ENCODE results near the gene LRP1-AS.

The LRP1-AS gene

DNA sequence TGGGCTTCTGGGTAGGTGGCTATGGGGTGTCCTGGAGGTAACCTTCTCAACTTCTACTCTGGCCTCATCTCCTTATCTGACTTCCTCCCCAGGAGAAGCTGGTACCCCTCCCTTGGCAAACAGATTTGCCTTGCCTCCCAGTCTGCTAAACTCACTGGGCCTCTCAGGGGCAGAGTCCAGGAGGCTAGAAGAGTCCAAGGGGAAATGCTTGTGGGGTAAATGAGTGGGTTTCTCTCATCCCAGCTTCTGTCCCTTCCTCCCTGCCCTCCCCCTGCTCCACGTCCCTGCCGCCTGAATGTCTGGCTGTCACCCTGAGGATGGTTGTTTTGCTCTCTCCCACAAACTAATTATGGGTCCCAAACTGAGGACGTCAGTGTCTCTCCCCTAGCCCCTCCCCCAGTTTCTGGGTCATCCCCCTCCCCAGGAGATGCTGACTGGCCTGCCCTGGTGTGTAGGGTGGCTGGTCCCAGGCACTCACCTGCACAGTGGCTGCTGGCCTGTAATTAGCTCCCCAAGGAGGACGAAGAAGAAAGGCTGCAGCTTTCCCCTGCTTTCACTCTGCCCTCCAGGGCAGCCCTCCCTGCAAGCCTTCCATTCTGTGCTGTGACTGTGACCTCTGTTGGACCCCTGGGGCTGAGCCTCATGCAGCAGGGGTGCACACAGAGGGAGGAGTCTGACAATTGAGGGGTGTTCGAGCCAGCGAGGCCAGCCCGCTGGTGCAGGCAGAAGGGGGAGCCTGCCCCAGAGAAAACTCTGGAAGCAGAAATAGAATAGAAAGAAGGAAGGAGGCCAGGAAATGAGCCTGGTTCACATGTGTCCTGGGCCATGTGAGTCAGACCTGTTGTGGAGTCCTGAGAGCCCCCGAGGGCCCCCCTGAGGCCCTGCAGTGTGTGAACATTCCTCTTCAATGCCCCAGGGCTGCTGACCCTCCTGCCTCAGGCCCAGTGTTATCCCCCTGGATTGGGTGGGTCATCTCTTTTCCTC, at the start of gene LRP1-AS:
Gene LRP1-AS, minus strand, starts transcription at position 659 of the 984 bp plus-strand sequence.
- no peak for DNase-seq

DNA sequence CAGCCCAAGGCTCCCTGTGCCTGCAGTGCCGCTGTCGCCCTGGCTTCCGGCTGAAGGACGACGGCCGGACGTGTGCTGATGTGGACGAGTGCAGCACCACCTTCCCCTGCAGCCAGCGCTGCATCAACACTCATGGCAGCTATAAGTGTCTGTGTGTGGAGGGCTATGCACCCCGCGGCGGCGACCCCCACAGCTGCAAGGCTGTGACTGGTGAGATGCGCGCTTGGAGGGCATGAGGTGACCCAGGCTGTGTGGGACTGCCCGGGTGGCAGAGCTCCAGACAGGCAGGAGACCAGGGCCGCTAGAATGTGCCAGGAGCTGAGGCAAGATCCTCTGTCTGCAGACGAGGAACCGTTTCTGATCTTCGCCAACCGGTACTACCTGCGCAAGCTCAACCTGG, 49.5 kb upstream of the LRP1-AS start:
- no peak for DNase-seq

GRCh38 chr12:57196439-57196838, 49.0 kb upstream of the LRP1-AS start:
- DNase-seq, result no peak

GRCh38 chr12:57195611-57196371, 48.4 kb upstream of the LRP1-AS start:
- DNase-seq, result peak in 1 of 2 experiments; percentile 43

DNA sequence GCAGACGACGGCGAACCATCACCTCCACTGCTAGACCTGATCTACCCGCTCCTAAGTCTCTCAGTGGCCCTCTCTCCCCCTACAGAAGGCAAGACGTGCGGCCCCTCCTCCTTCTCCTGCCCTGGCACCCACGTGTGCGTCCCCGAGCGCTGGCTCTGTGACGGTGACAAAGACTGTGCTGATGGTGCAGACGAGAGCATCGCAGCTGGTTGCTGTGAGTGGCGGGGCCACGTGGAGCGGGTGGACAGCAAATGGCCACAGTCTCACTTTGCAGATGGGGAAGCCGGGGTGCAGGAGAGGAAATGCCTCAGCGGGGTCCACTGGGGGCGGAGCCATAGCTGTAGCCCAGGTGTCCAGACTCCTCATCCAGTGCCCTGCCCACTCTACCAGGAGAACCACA, 47.8 kb upstream of the LRP1-AS start:
- no peak for DNase-seq

- no peak for DNase-seq
These were observed 46.8 kb upstream of the LRP1-AS start for GRCh38 chr12:57194253-57194652.

GRCh38 chr12:57193706-57194245, 46.4 kb upstream of the LRP1-AS start:
- DNase-seq, result no peak

GRCh38 chr12:57192920-57193319, 45.5 kb upstream of the LRP1-AS start:
- no peak for DNase-seq

DNA sequence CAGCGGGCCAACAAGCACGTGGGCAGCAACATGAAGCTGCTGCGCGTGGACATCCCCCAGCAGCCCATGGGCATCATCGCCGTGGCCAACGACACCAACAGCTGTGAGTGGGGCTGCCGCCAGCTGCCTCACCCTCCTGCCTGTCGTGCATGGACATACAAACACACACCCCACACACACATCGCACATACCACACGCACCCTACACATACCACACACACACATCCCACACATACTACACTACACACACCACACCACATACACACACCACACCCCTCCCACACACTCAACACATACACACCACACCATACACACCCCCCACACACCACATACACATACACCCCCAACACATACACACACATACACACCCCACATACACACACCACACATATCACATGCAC, 44.0 kb upstream of the LRP1-AS start:
- DNase-seq, result no peak

- DNase-seq, result no peak
These were observed 43.4 kb upstream of the LRP1-AS start for GRCh38 chr12:57190821-57191220.

DNA sequence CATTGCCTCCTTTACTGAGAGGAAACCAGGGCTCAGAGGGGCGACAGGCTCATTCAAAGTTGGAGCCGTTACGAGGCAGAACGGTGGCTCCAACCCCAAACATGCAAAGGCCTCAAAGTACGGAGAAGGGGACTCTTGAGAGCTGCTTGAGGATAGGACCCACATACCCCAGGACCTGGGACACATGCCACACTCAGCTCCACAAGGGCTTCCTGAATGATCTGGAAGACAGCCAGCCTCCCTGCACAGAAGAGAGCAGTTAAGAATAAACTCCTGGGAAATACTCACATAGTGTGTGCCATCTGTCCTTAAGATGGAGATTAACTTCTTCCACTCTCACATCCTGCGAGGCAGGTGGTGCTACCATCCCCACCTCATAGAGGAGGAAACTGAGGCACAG, 42.6 kb upstream of the LRP1-AS start:
- peak; percentile 49 to 60 for DNase-seq

- DNase-seq, result no peak
These were observed 40.6 kb upstream of the LRP1-AS start for GRCh38 chr12:57188090-57188425.

- no peak for DNase-seq
These were observed 40.0 kb upstream of the LRP1-AS start for GRCh38 chr12:57187222-57188089.

DNA sequence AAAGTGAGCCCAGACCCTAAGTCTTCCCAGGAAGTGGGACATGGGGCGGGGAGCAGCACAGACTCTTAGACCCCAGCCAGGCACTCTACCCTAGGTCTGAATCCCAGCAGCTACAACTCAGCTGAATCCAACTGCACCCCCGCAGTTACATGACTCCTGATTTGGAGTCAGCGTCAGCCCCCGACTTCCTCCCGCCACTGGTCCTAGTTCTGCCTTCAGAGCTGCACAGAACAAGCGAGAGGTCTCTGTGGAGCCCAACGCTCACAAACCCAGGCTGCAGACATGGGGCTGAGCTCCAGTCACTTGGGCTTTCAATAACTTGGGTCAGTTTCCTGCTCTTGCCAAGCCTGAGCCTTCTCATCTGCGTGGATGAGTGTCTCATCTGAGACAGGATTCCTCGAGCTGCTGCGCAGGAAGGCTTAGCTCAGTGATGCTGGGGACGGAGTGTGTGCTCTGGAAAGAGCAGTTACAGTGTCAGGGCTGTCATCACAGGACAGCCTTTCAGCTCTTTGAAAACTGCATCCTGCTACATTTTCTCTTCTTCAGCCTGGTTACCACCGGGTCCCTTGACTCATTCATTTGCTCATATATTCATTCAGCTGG, 38.6 kb upstream of the LRP1-AS start:
- DNase-seq, result no peak

DNA sequence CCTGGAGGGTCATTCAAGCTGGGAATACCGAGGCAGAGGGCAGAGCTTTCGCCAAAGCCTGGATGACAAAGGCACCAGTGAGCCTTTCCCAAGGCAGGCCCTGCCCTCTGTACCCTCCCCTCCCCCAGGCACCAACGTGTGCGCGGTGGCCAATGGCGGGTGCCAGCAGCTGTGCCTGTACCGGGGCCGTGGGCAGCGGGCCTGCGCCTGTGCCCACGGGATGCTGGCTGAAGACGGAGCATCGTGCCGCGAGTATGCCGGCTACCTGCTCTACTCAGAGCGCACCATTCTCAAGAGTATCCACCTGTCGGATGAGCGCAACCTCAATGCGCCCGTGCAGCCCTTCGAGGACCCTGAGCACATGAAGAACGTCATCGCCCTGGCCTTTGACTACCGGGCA, 38.0 kb upstream of the LRP1-AS start:
- DNase-seq, result no peak

DNA sequence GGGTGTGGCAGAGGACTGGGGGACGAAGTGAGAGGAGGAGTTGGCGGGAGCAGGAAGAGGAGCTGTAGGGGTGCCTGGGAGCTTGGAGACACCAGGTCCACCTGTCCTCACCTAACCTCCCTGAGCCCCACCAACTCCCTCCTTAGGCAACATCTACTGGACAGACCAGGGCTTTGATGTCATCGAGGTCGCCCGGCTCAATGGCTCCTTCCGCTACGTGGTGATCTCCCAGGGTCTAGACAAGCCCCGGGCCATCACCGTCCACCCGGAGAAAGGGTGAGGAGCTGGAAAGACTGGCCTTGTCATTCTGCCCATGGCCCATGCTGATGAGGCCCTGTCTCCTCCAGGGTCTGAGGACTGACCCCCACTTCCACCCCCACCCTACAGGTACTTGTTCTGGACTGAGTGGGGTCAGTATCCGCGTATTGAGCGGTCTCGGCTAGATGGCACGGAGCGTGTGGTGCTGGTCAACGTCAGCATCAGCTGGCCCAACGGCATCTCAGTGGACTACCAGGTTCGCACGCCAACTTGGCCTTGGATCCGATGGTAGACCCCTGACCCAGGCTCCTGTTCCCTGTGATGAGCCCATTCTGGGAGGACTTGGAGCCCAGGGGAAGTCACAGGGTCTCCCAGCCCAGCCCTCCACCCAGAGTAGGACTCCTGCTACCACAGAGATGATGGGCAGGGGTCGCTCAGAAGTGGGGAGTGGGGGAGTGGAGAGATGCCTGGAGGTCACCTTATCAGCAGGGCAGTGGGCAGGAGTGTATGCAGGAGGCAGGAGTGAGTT, 36.7 kb upstream of the LRP1-AS start:
- DNase-seq, result no peak

DNA sequence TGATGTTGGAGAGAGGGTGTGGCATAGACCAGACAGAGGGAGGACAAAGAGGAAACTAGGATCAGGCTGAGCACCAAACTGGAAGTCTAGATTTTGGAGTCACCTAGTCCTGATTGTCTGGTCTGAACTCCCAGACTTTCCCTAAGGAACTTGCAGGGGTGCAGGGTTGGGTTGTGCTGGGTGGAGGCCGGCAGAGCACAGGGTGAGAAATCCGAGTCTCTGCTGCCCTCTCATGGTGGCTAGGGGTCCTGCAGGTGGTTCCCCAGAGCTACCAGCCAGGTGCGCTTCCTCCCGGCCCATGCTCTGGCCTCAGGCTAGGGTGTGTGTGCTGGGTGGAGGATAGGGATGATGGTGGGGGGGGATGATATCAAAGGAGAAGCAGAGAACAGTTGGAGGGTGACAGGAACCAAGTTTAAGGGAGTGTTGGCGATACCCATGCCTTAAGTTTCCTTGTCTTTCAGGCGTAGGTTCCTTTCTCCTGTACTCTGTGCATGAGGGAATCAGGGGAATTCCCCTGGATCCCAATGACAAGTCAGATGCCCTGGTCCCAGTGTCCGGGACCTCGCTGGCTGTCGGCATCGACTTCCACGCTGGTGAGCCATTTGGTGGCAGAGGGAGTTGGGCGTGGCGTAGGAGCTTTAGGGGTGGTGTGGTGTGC, 35.6 kb upstream of the LRP1-AS start:
- peak; percentile 70 to 72 for DNase-seq

GRCh38 chr12:57181561-57182155, 34.2 kb upstream of the LRP1-AS start:
- DNase-seq, result no peak

GRCh38 chr12:57181072-57181471, 33.7 kb upstream of the LRP1-AS start:
- DNase-seq, result no peak

- no peak for DNase-seq
These were observed 33.0 kb upstream of the LRP1-AS start for GRCh38 chr12:57180321-57180989.

All from Kasumi-1 (cell line).